ENCODE results near the gene ASNS. TPM values are rescaled to one million over a fixed set of nuclear protein-coding genes. Genes with fewer than 3 reads are reported as not detected.
"Not testable (repeated sequence)": the region's sequence is repeated elsewhere in the genome, so short reads cannot be mapped to it uniquely, and the experiment has no call there.

Gene ASNS, protein sequence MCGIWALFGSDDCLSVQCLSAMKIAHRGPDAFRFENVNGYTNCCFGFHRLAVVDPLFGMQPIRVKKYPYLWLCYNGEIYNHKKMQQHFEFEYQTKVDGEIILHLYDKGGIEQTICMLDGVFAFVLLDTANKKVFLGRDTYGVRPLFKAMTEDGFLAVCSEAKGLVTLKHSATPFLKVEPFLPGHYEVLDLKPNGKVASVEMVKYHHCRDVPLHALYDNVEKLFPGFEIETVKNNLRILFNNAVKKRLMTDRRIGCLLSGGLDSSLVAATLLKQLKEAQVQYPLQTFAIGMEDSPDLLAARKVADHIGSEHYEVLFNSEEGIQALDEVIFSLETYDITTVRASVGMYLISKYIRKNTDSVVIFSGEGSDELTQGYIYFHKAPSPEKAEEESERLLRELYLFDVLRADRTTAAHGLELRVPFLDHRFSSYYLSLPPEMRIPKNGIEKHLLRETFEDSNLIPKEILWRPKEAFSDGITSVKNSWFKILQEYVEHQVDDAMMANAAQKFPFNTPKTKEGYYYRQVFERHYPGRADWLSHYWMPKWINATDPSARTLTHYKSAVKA
- total RNA-seq = 80.6 and 84.1 TPM in 2 replicates

DNA sequence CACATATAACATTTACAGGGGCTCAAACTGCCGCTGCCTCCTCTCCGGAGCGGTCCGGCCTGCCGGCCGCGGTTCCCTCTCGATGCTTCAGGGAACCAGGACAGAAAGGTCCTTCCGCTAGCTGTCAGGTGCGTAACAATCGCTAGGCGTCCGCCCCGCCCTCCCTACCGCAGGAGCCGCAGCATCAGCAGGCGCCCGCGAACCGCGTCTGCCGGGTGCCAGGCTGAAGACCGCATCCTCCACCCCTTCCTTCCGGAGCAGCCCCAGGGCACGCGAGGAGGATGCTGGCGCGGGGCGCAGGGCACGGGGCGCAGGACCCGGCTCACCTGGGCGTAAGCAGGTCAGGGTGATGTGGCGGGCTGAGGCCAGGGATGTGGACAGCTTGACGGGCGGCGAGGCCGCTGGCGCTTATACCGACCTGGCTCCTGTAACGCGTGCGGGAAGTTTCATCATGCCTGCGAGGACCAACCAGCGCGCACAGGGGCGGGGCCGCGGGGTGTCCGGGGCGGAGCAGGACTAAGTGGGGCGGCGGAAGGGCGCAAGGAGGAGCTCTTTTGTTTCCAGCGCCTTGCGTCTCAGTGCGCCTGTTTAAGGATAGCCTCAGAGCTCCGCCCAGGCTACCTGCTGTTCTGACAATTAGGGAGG is at the start of gene ASNS:
Gene ASNS, minus strand, starts transcription at position 384 of the 645 bp plus-strand sequence. CDS start 3,252 bp downstream, outside the sequence.
- no peaks in the 10 kb centered on the region for H3K9me3 Mint-ChIP-seq
- H3K4me1 Mint-ChIP-seq = peaks cover 13% of the 10 kb centered on the region
- H3K27me3 Mint-ChIP-seq = no peaks in the 10 kb centered on the region
- intact Hi-C loops (cut with micrococcal nuclease) = loop anchor here (1.0 to 10.0 kb wide), 6 partner anchors 53 to 755 kb away; partner anchors contain the start of genes BRI3, LMTK2 and SDHAF3
- peak; percentile 97 for DNase-seq
- H3K4me3 Mint-ChIP-seq = peak within 1 kb of the TSS; percentile 92
- peak within 1 kb of the TSS; percentile 88 for H3K27ac Mint-ChIP-seq
- peaks cover 14% of the 10 kb centered on the region for H3K36me3 Mint-ChIP-seq (ENCODE audit: low read depth)

DNA sequence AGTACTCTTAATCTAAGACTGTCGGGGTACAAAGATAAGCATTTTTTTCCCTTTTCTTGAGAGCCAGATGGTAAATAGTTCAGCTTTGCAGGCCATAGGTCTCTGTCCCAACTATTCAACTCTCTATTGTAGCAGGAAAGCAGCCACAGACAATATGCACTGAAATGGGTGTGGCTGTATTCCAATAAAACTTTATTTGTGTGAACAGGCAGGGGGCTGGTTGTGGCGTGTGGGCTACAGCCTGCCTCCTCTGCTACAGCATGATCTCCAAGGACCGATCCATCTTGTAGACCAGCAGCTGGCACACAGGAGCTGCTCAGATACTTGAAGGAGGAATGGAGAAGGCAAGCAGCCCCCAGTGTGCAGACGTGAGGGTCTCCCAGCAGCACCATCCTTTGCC is 49.0 kb upstream of the ASNS start:
- not testable (repeated sequence) for DNase-seq; H3K4me3 Mint-ChIP-seq; H3K36me3 Mint-ChIP-seq (ENCODE audit: low read depth); H3K9me3 Mint-ChIP-seq; H3K4me1 Mint-ChIP-seq; H3K27ac Mint-ChIP-seq; H3K27me3 Mint-ChIP-seq
- intact Hi-C loops (cut with micrococcal nuclease) = loop anchor here (10.0 kb wide), 1 partner anchor 46 kb away; the partner anchor contains the start of gene ASNS

DNA sequence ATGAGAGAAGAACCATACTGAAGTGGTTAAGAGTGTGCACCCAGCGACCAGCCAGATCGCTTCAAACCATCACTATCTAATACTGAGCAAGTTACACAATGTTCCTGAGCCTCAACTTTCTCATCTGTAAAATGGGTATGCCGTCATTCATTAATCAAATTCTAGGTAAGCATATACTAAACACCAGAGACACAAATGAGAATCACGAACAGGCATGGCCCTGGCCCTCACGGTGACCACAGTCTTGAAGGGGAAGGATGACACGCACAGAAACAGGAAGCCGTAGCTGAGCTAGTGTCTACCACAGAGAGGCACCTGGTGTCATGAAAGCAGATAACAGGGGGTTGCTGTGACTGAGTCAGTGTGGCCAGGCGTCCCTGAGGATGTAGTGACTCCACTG is 43.1 kb upstream of the ASNS start:
- DNase-seq; H3K36me3 Mint-ChIP-seq (ENCODE audit: low read depth); H3K4me1 Mint-ChIP-seq; H3K27me3 Mint-ChIP-seq; intact Hi-C loops (cut with micrococcal nuclease); H3K9me3 Mint-ChIP-seq; H3K27ac Mint-ChIP-seq; H3K4me3 Mint-ChIP-seq: not testable (repeated sequence)

DNA sequence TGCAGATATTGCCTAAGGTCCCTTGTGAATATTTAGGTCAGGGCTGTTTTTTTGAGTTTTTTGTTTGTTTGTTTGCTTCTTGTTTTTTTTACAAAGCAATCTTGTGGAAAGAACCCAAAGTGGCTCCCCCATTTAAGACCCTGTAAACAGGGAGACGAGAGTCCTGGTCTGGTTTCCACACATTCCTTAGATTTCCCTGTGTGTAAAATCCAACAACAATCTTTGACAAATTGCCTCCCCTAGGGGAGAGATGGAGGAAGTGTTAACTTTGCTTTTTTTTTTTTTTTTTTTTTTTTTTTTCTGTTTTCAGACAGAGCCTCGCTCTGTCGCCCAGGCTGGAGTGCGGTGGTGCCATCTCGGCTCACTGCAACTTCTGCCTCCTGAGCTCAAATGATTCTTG is 40.1 kb upstream of the ASNS start:
- H3K27ac Mint-ChIP-seq; DNase-seq; intact Hi-C loops (cut with micrococcal nuclease); H3K27me3 Mint-ChIP-seq; H3K4me1 Mint-ChIP-seq; H3K36me3 Mint-ChIP-seq (ENCODE audit: low read depth); H3K4me3 Mint-ChIP-seq; H3K9me3 Mint-ChIP-seq: not testable (repeated sequence)

DNA sequence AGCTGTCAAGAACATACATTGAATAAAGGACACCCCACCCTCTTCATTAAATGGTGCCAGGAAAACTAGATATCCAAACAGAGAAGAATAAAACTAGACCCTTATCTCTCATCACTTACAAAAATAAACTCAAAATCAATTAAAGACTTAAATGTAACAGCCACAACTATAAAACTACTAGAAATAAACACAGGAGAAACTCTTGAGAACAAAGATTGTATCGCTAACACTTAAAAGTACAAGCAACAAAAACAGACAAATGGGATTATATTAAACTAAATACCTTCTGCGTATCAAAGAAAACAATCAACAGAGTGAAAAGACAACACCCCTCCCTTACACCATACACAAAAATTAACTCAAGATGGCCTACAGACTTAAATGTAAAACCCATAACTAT is 24.7 kb upstream of the ASNS start:
- not testable (repeated sequence) for H3K27me3 Mint-ChIP-seq; H3K36me3 Mint-ChIP-seq (ENCODE audit: low read depth); H3K27ac Mint-ChIP-seq

DNA sequence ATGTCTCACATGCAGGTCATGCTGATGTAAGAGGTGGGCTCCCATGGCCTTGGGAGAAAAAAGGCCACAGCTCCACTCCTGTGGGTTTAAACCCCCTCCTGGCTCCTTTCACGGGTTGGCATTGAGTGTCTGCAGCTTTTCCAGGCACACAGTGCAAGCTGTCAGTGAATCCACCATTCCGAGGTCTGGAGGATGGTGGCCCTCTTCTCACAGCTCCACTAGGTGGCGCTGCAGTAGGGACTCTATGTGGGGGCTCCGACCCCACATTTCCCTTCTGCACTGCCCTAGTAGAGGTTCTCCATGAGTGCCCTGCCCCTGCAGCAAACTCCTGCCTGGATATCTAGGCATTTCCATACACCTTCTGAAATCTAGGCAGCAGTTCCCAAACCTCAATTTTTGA is 19.5 kb upstream of the ASNS start:
- DNase-seq; intact Hi-C loops (cut with micrococcal nuclease); H3K9me3 Mint-ChIP-seq; H3K27me3 Mint-ChIP-seq; H3K27ac Mint-ChIP-seq; H3K4me1 Mint-ChIP-seq; H3K36me3 Mint-ChIP-seq (ENCODE audit: low read depth); H3K4me3 Mint-ChIP-seq: not testable (repeated sequence)

More for the DNA sequence above, 24.7 kb upstream of the ASNS start:
- DNase-seq; H3K4me3 Mint-ChIP-seq; H3K9me3 Mint-ChIP-seq; intact Hi-C loops (cut with micrococcal nuclease); H3K4me1 Mint-ChIP-seq: not testable (repeated sequence)

DNA sequence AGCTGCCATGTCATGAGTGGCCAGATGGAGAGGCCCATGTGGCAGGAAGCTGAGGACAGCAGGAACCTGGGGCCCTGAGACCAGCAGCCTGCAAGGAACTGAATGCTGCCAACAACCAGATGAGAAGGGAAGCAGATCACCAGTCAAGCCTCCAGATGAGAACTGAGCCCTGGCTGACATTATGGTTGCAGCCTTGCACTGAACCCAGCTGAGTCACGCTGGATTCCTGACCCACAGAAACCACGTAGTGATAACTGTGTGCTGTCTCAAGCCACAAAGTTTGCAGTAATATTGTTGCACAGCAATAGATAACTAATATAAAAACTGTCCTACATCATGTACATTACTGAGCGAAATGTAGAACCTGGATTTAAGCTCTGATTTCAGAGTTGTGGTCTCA is 7.3 kb upstream of the ASNS start:
- H3K27ac Mint-ChIP-seq; H3K27me3 Mint-ChIP-seq; H3K4me3 Mint-ChIP-seq; H3K9me3 Mint-ChIP-seq; H3K36me3 Mint-ChIP-seq (ENCODE audit: low read depth); H3K4me1 Mint-ChIP-seq; DNase-seq: not testable (repeated sequence)
- intact Hi-C loops (cut with micrococcal nuclease) = loop anchor here (10.0 kb wide), 1 partner anchor 45 kb away; no protein-coding TSS in a partner anchor

DNA sequence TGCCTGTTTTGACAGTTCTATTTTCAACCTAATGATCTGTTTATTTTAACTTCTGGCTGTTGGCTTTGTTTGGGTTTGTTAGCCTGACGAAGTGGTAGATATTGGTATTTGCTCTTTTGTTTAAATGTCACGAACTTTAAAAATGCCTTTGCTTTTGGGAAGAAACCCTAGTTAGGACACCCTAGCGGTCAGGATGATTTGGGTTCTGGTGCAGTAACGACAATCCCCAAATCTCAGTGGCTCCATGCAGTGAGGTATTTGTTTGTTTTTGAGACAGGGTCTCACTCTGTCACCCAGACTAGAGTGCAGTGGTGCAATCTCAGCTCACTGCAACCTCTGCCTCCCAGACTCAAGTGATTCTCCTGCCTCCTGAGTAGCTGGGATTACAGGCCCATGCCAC is 2.7 kb upstream of the ASNS start:
- H3K4me1 Mint-ChIP-seq; H3K27me3 Mint-ChIP-seq; H3K27ac Mint-ChIP-seq; H3K4me3 Mint-ChIP-seq; H3K36me3 Mint-ChIP-seq (ENCODE audit: low read depth); DNase-seq; H3K9me3 Mint-ChIP-seq: not testable (repeated sequence)
- intact Hi-C loops (cut with micrococcal nuclease) = loop anchor here (5.0 to 10.0 kb wide), 3 partner anchors 50 to 232 kb away; partner anchors contain the start of gene LMTK2

DNA sequence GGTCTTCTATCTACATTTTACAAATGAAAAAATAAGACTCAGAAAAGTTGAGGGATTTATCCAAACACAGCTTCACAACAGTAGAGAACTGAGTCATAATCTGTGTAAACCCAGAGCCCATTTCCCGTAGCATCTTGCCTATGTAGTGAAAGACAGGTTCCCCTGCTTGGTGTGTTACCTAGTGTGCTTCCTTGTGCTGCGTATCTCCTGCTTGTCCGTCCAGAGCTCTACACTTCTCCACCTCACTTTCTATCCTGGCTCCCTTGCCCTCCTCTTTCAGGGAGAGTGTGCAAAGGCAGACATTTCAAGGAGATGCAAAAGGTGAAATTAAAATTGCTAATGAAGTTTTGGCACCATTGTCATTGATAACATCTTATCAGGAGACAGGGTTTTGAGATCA is 1.4 kb upstream of the ASNS start:
- H3K4me3 Mint-ChIP-seq = no peak overlapping the region
- H3K27ac Mint-ChIP-seq = no peak overlapping the region
- intact Hi-C loops (cut with micrococcal nuclease) = loop anchor here (2.0 to 10.0 kb wide), 4 partner anchors 51 to 377 kb away; partner anchors contain the start of gene LMTK2
- H3K27me3 Mint-ChIP-seq = no peaks in the 10 kb centered on the region
- peaks cover 11% of the 10 kb centered on the region for H3K4me1 Mint-ChIP-seq
- no peaks in the 10 kb centered on the region for H3K9me3 Mint-ChIP-seq
- peaks cover 9% of the 10 kb centered on the region for H3K36me3 Mint-ChIP-seq (ENCODE audit: low read depth)
- DNase-seq = no peak

DNA sequence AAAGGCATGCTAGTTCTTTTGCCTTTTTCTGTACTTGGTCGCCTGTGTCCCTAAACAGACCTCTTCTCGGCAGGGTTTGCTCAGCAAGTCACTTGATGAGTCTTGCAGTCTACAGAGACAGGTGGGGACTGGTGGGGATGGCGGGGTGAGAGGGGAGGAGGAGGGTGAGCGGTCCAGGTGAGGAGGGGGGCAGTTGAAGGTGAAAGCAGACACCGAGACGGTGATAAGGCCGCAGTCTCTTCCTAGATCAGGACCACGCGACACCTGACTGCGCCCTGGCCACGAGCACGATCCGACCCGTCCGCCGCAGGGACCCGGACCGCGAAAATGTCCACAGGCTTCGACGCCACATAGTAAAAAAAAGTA is 566 bp downstream of the ASNS start:
- Mint-ChIP-seq H3K9me3 (no peaks in the 10 kb centered on the region), H3K27ac (peak overlapping the region; percentile 88), H3K4me3 (peak overlapping the region; percentile 92), H3K4me1 (peaks cover 13% of the 10 kb centered on the region), H3K36me3 (ENCODE audit: low read depth) (peaks cover 17% of the 10 kb centered on the region), H3K27me3 (no peaks in the 10 kb centered on the region)
- no peak for DNase-seq
- intact Hi-C loops (cut with micrococcal nuclease) = loop anchor here (1.0 to 10.0 kb wide), 6 partner anchors 53 to 754 kb away; partner anchors contain the start of genes BRI3, LMTK2 and SDHAF3

DNA sequence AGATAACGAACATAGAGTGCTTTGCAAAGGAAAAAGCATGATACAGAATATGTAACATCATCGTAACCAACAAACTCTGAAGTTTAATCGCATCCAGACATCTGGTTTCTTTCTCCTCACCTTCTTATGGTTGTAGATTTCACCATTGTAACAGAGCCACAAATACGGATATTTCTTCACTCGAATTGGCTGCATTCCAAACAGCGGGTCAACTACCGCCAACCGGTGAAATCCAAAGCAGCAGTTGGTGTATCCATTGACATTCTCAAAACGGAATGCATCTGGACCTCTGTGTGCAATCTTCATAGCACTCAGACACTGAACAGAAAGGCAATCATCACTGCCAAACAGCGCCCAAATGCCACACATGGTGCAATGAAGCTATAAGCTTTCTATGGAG is 3.4 kb downstream of the ASNS start:
- Mint-ChIP-seq H3K9me3 (no peaks in the 10 kb centered on the region), H3K4me1 (peaks cover 17% of the 10 kb centered on the region), H3K27ac (no peak overlapping the region), H3K36me3 (ENCODE audit: low read depth) (peaks cover 29% of the 10 kb centered on the region), H3K27me3 (no peaks in the 10 kb centered on the region), H3K4me3 (no peak overlapping the region)
- no peak for DNase-seq
- intact Hi-C loops (cut with micrococcal nuclease) = no loop called here

DNA sequence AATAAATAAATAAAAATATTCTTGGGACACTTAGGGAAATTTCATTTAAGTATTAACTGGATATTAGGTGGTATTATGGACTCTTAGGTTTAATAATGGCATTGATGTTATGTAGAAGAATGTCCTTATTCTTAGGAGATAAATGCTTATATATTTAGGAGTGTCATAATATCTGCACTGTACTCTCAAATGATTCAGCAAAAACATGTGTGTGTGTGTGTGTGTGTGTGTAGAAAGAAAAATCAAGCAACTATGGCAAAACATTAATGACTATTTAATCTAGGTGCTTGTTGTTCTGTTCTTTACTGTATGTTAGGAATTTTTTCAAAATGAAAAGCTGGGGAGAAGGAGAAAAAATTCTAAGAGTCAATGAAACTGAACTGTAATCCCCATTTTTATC is 3.9 kb downstream of the ASNS start:
- peaks cover 30% of the 10 kb centered on the region for H3K36me3 Mint-ChIP-seq (ENCODE audit: low read depth)
- no peak for DNase-seq
- intact Hi-C loops (cut with micrococcal nuclease) = no loop called here
- no peak overlapping the region for H3K4me3 Mint-ChIP-seq
- peaks cover 19% of the 10 kb centered on the region for H3K4me1 Mint-ChIP-seq
- no peaks in the 10 kb centered on the region for H3K27me3 Mint-ChIP-seq
- no peaks in the 10 kb centered on the region for H3K9me3 Mint-ChIP-seq
- no peak overlapping the region for H3K27ac Mint-ChIP-seq

DNA sequence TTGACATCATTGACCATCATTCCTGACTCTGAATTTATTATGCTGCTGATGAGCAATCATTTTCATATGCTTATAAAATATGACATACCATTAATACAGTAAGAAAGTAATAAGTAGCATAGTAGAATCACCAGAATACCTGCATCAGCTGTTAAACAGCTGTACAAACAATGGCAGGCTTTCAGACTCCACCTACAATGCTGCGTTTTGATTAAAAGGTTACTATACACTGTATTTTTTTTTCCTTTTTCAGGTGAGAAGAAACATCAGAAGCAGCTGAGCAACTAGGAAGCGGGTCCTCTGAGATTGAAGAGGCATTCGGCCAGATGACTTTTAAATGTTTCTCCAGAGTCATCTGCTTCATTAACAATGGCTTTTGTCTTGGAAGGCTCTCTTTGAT is 7.1 kb downstream of the ASNS start:
- Mint-ChIP-seq H3K4me1 (peaks cover 20% of the 10 kb centered on the region), H3K9me3 (no peaks in the 10 kb centered on the region), H3K36me3 (ENCODE audit: low read depth) (peaks cover 39% of the 10 kb centered on the region), H3K27ac (no peak overlapping the region), H3K27me3 (no peaks in the 10 kb centered on the region), H3K4me3 (no peak overlapping the region)
- intact Hi-C loops (cut with micrococcal nuclease) = no loop called here
- no peak for DNase-seq

DNA sequence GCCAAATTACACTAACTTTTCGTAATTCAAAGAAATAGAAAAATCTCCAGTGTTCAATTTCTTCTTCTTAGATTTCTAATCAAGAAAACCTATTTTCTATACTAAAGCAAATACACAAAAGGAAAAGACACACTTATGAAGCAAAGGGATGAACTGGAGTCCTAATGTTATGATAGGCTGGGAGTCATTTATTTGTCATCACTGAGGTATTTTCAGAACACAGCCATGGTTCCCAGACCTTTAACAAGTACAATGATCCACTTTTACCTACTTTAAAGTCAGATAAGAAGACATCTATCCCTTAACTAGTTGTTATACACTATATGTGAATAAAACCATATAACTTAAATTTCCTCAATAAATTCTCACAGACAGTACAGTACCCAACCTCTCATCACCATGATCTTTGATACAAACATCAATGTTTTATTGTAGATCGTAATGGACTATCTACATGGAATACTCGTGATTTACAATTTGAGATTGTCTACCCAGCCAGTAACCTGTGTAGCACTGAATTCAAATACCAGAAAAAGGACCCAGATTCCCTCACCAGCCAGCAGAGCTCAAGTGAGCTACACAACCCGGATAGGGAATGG is 12.5 kb downstream of the ASNS start:
- H3K4me1 Mint-ChIP-seq = peaks cover 18% of the 10 kb centered on the region
- H3K36me3 Mint-ChIP-seq (ENCODE audit: low read depth) = peaks cover 50% of the 10 kb centered on the region
- no peaks in the 10 kb centered on the region for H3K9me3 Mint-ChIP-seq
- no peak overlapping the region for H3K4me3 Mint-ChIP-seq
- intact Hi-C loops (cut with micrococcal nuclease) = no loop called here
- no peaks in the 10 kb centered on the region for H3K27me3 Mint-ChIP-seq
- no peak for DNase-seq
- H3K27ac Mint-ChIP-seq = no peak overlapping the region
